SK-N-SH treated with all-trans-retinoic acid at 6 μM for 48 hours (cell line): Measurements from ENCODE around the gene NOS2.
A peak's percentile ranks its signal among the peaks of the same experiment; 100 is the strongest.

Experiments used
- ATAC-seq: fragments of 200-7000 bp; cut with Tn5 transposase; 3 replicates; pipeline ENCODE4 v1.9.1; 2020; ENCODE audit warnings: mild to moderate bottlenecking, moderate library complexity
- ARNTL ChIP-seq: fragments of 450-650 bp; formaldehyde crosslinking; IDR thresholded peaks from 2 replicates; pipeline ENCODE4 v1.5.0; 2020; ENCODE audit warnings: low read depth, mild to moderate bottlenecking, moderate library complexity, borderline replicate concordance
- BACH2 ChIP-seq: fragments of 250-450 bp; sonication (Bioruptor Pico); IDR thresholded peaks from 2 replicates; pipeline ENCODE4 v1.9.0; 2021; ENCODE audit warnings: mild to moderate bottlenecking, borderline replicate concordance
- CSDC2 ChIP-seq: fragments of 250-450 bp; sonication (Bioruptor Pico); IDR thresholded peaks from 2 replicates; pipeline ENCODE4 v1.5.0; 2020; ENCODE audit warnings: mild to moderate bottlenecking, moderate library complexity
- ESRRG ChIP-seq: fragments of 250-450 bp; sonication (Bioruptor Pico); IDR thresholded peaks from 2 replicates; pipeline ENCODE4 v1.6.1; 2021; ENCODE audit warnings: mild to moderate bottlenecking
- GLIS3 ChIP-seq: fragments of 250-450 bp; sonication (Bioruptor Pico); IDR thresholded peaks from 2 replicates; pipeline ENCODE4 v1.5.0; 2020; ENCODE audit warnings: mild to moderate bottlenecking, moderate library complexity
- ISL1 ChIP-seq: fragments of 250-450 bp; sonication (Bioruptor Pico); IDR thresholded peaks from 2 replicates; pipeline ENCODE4 v2.1.2; 2022; ENCODE audit warnings: mild to moderate bottlenecking, moderate library complexity
- OSR1 ChIP-seq: fragments of 250-450 bp; sonication (Bioruptor Pico); IDR thresholded peaks from 2 replicates; pipeline ENCODE4 v1.8.0; 2022; ENCODE audit warnings: moderate library complexity, mild to moderate bottlenecking, inconsistent platforms
- SNAI2 ChIP-seq: fragments of 250-450 bp; sonication (Bioruptor Pico); IDR thresholded peaks from 2 replicates; pipeline ENCODE4 v1.5.0; 2020; ENCODE audit warnings: mild to moderate bottlenecking, moderate library complexity
- TCF4 ChIP-seq: fragments of 250-450 bp; sonication (Bioruptor Pico); IDR thresholded peaks from 2 replicates; pipeline ENCODE4 v1.8.0; 2021; ENCODE audit warnings: mild to moderate bottlenecking, moderate library complexity, borderline replicate concordance
- TOX ChIP-seq: fragments of 250-450 bp; sonication (Bioruptor Pico); IDR thresholded peaks from 2 replicates; pipeline ENCODE4 v1.8.0; 2021; ENCODE audit warnings: mild to moderate bottlenecking, moderate library complexity, borderline replicate concordance
- ZC3H10 ChIP-seq: fragments of 250-450 bp; sonication (Bioruptor Pico); IDR thresholded peaks from 2 replicates; pipeline ENCODE4 v1.5.1; 2021; ENCODE audit warnings: mild to moderate bottlenecking, moderate library complexity
- ZFP3 ChIP-seq: fragments of 250-450 bp; sonication (Bioruptor Pico); IDR thresholded peaks from 2 replicates; pipeline ENCODE4 v1.5.0; 2020; ENCODE audit warnings: mild to moderate bottlenecking, moderate library complexity
- ZFP30 ChIP-seq: fragments of 450-650 bp; formaldehyde crosslinking; IDR thresholded peaks from 2 replicates; pipeline ENCODE4 v1.5.0; 2022; ENCODE audit warnings: mild to moderate bottlenecking, moderate library complexity
- ZNF565 ChIP-seq: fragments of 450-650 bp; formaldehyde crosslinking; conservative IDR thresholded peaks from 2 replicates; pipeline ENCODE4 v1.5.0; 2020; ENCODE audit warnings: low read depth, mild to moderate bottlenecking, moderate library complexity
- ZNF70 ChIP-seq: fragments of 450-650 bp; formaldehyde crosslinking; IDR thresholded peaks from 2 replicates; pipeline ENCODE4 v1.5.0; 2020; ENCODE audit warnings: mild to moderate bottlenecking, moderate library complexity
- ZNF8 ChIP-seq: fragments of 450-650 bp; formaldehyde crosslinking; IDR thresholded peaks from 2 replicates; pipeline ENCODE4 v1.5.0; 2020; ENCODE audit warnings: mild to moderate bottlenecking, moderate library complexity
- TF ChIP-seq, protein P1 (sequence below): fragments of 250-450 bp; sonication (Bioruptor Pico); IDR thresholded peaks from 2 replicates; pipeline ENCODE4 v1.8.0; 2020; ENCODE audit warnings: mild to moderate bottlenecking, moderate library complexity, borderline replicate concordance
- TF ChIP-seq, protein P2 (sequence below): fragments of 250-450 bp; sonication (Bioruptor Pico); IDR thresholded peaks from 2 replicates; pipeline ENCODE4 v1.8.0; 2021; ENCODE audit warnings: low read depth, mild to moderate bottlenecking, moderate library complexity, borderline replicate concordance
- TF ChIP-seq, protein P3 (sequence below): fragments of 250-450 bp; sonication (Bioruptor Pico); IDR thresholded peaks from 2 replicates; pipeline ENCODE4 v1.5.1; 2020; ENCODE audit warnings: low read depth, mild to moderate bottlenecking, moderate library complexity
- TF ChIP-seq, protein P4 (sequence below): fragments of 250-450 bp; sonication (Bioruptor Pico); IDR thresholded peaks from 2 replicates; pipeline ENCODE4 v1.5.1; 2021; ENCODE audit warnings: mild to moderate bottlenecking, moderate library complexity
- TF ChIP-seq, protein P5 (sequence below): fragments of 250-450 bp; sonication (Bioruptor Pico); IDR thresholded peaks from 2 replicates; pipeline ENCODE4 v1.5.0; 2020; ENCODE audit warnings: mild to moderate bottlenecking, moderate library complexity

NOS2 gene

DNA sequence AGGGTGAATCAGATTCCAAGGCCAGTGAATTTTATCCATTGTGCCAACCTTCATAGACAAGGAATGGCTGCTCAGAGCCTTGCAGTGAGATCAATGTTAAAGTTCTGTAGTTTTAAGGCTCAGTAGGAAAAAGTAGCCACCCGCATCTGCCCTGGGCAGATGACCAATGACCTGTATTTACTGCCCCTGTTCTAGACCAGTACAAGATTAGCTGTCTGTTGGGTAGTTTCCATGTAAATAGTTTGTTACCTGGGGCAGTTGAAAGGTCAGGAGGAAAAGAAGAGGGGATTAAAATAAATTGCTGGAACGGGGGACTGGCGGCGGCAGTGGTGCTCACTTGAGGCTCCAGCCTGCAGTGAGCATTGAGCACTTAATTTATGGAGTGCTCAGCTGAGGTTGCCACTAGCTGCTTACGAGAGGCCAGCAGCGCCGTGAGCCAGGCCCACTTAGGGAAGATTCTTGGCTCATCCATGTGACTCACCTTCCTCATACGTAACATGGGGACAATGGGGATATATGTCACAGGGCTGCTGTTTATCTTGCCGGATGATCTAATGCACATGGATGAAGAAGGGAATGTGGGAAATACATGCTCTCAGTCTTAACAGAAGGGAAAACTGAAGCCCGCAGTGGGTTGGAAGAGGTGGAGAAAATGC, 10.7 kb upstream of the NOS2 start (continued):
- TF ChIP-seq, protein P1, sequence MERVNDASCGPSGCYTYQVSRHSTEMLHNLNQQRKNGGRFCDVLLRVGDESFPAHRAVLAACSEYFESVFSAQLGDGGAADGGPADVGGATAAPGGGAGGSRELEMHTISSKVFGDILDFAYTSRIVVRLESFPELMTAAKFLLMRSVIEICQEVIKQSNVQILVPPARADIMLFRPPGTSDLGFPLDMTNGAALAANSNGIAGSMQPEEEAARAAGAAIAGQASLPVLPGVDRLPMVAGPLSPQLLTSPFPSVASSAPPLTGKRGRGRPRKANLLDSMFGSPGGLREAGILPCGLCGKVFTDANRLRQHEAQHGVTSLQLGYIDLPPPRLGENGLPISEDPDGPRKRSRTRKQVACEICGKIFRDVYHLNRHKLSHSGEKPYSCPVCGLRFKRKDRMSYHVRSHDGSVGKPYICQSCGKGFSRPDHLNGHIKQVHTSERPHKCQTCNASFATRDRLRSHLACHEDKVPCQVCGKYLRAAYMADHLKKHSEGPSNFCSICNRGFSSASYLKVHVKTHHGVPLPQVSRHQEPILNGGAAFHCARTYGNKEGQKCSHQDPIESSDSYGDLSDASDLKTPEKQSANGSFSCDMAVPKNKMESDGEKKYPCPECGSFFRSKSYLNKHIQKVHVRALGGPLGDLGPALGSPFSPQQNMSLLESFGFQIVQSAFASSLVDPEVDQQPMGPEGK (CRISPR knock-in tag) = no peak
- TF ChIP-seq SNAI2 (CRISPR knock-in tag) = no peak
- TF ChIP-seq, all 23 proteins: peak for 0

DNA sequence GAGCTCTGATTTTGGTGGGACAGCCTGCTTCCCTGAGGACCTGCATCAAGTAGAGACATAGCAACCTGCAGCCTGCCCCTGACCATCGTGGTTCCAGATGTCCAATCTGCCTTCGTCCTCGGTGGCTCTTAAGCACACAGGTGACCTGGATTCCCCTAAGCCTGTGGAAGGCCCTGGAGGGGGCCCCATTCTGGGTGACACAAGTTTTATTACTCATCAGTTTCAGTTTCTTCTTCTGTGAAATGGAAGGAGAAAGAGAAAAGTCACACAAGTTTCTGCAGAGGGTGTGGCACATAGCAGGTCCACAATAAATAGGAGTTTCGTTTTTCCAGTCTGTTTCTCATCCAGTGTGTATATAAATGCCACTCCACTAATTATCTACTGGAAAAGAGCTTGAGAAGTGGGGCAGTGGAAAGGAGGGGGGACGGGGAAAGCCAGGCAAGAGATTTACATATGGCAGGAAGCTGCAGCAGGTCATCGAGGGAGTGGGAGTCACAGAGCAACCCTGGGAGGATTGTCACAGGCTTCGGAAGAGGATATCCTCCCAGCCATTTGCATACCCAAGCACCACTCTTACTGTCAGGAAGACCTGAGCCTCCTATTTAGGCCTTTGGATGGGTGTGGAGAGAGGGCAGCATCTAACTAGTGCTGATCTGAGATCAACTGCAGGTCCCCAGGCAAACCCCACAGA, 10.0 kb upstream of the NOS2 start:
- no peak for ATAC-seq
- TF ChIP-seq ZNF8 (CRISPR knock-in tag) (no peak), ZFP30 (CRISPR knock-in tag) (no peak), ZNF70 (CRISPR knock-in tag) (no peak), ARNTL (CRISPR knock-in tag) (no peak), OSR1 (CRISPR knock-in tag) (no peak), ISL1 (no peak), BACH2 (CRISPR knock-in tag) (no peak), ZNF565 (no peak), CSDC2 (CRISPR knock-in tag) (no peak), SNAI2 (CRISPR knock-in tag) (no peak), TCF4 (CRISPR knock-in tag) (no peak), TOX (CRISPR knock-in tag) (no peak), ZC3H10 (CRISPR knock-in tag) (no peak)
- TF ChIP-seq, protein P2, sequence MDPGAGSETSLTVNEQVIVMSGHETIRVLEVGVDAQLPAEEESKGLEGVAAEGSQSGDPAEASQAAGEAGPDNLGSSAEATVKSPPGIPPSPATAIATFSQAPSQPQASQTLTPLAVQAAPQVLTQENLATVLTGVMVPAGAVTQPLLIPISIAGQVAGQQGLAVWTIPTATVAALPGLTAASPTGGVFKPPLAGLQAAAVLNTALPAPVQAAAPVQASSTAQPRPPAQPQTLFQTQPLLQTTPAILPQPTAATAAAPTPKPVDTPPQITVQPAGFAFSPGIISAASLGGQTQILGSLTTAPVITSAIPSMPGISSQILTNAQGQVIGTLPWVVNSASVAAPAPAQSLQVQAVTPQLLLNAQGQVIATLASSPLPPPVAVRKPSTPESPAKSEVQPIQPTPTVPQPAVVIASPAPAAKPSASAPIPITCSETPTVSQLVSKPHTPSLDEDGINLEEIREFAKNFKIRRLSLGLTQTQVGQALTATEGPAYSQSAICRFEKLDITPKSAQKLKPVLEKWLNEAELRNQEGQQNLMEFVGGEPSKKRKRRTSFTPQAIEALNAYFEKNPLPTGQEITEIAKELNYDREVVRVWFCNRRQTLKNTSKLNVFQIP (CRISPR knock-in tag) = no peak
- TF ChIP-seq, protein P3, sequence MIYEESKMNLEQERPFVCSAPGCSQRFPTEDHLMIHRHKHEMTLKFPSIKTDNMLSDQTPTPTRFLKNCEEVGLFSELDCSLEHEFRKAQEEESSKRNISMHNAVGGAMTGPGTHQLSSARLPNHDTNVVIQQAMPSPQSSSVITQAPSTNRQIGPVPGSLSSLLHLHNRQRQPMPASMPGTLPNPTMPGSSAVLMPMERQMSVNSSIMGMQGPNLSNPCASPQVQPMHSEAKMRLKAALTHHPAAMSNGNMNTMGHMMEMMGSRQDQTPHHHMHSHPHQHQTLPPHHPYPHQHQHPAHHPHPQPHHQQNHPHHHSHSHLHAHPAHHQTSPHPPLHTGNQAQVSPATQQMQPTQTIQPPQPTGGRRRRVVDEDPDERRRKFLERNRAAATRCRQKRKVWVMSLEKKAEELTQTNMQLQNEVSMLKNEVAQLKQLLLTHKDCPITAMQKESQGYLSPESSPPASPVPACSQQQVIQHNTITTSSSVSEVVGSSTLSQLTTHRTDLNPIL (CRISPR knock-in tag) = no peak
- TF ChIP-seq, protein P1 (CRISPR knock-in tag) = no peak
- TF ChIP-seq, protein P4, sequence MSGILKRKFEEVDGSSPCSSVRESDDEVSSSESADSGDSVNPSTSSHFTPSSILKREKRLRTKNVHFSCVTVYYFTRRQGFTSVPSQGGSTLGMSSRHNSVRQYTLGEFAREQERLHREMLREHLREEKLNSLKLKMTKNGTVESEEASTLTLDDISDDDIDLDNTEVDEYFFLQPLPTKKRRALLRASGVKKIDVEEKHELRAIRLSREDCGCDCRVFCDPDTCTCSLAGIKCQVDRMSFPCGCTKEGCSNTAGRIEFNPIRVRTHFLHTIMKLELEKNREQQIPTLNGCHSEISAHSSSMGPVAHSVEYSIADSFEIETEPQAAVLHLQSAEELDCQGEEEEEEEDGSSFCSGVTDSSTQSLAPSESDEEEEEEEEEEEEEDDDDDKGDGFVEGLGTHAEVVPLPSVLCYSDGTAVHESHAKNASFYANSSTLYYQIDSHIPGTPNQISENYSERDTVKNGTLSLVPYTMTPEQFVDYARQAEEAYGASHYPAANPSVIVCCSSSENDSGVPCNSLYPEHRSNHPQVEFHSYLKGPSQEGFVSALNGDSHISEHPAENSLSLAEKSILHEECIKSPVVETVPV = no peak

DNA sequence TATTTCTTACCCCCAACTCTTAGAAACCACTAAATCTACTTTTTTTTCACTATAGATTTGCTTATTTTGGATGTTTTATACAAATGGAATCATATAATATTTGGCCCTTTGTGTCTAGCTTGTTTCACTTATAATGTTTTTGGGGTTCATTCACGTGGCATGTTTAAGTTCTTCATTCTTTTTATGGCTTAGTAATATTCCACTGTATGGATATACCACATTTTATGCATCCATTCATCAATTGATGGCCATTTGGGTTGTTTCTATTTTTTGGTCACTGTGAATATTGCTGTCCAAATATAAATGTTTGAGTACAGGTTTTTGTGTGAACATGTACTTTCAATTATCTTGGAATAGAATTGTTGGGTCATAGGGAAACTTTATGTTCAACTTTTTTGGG, 9.2 kb upstream of the NOS2 start:
- no peak for ATAC-seq

DNA sequence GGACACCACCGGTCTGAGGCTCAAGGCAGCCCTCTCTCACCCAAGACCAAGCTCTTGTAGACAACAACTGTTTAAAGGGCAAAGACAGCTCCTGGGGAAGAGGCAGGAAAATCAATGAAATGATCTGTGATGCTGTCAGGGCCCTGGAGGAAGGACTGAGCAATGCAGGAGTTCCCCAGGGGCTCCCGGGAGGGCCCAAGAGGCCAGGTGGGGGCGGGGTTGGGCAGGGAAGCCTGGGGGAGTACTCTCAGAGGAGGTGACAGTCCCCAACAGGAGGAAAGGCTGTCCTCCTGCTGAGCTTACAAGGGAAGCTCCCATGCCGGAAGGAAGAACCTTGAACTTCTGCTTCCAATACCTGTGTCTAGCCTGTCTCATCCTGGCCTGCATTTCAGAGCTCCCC, 8.3 kb upstream of the NOS2 start:
- ATAC-seq = no peak
- TF ChIP-seq ZFP30 (CRISPR knock-in tag) (no peak), ZC3H10 (CRISPR knock-in tag) (no peak), GLIS3 (CRISPR knock-in tag) (no peak), ZNF8 (CRISPR knock-in tag) (no peak), ESRRG (CRISPR knock-in tag) (no peak), ARNTL (CRISPR knock-in tag) (no peak), CSDC2 (CRISPR knock-in tag) (no peak), TOX (CRISPR knock-in tag) (no peak), ZFP3 (no peak), ISL1 (no peak), OSR1 (CRISPR knock-in tag) (no peak), TCF4 (CRISPR knock-in tag) (no peak)
- TF ChIP-seq, protein P5, sequence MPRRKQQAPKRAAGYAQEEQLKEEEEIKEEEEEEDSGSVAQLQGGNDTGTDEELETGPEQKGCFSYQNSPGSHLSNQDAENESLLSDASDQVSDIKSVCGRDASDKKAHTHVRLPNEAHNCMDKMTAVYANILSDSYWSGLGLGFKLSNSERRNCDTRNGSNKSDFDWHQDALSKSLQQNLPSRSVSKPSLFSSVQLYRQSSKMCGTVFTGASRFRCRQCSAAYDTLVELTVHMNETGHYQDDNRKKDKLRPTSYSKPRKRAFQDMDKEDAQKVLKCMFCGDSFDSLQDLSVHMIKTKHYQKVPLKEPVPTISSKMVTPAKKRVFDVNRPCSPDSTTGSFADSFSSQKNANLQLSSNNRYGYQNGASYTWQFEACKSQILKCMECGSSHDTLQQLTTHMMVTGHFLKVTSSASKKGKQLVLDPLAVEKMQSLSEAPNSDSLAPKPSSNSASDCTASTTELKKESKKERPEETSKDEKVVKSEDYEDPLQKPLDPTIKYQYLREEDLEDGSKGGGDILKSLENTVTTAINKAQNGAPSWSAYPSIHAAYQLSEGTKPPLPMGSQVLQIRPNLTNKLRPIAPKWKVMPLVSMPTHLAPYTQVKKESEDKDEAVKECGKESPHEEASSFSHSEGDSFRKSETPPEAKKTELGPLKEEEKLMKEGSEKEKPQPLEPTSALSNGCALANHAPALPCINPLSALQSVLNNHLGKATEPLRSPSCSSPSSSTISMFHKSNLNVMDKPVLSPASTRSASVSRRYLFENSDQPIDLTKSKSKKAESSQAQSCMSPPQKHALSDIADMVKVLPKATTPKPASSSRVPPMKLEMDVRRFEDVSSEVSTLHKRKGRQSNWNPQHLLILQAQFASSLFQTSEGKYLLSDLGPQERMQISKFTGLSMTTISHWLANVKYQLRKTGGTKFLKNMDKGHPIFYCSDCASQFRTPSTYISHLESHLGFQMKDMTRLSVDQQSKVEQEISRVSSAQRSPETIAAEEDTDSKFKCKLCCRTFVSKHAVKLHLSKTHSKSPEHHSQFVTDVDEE (CRISPR knock-in tag) = no peak
- TF ChIP-seq, protein P4 = no peak

More for the DNA sequence above, 9.2 kb upstream of the NOS2 start:
- TF ChIP-seq ZNF8 (CRISPR knock-in tag) (peak; percentile 95), SNAI2 (CRISPR knock-in tag) (no peak)
